Measurements from ENCODE around the gene ATP8A1.
A peak's percentile ranks its signal among the peaks of the same experiment; 100 is the strongest.

Gene ATP8A1

GRCh38 chr4:42543126-42543525, 113.8 kb downstream of the ATP8A1 start:
- TF ChIP-seq CTCF (conservative IDR thresholded peaks at IDR 0.05; ENCODE audit: low read depth, low read length) = no peak
- no peak overlapping the region for H3K4me3 ChIP-seq (ENCODE audit: low read depth, low read length)
- DNase-seq (ENCODE audit: low read depth) = no peak

GRCh38 chr4:42541647-42542046, 115.3 kb downstream of the ATP8A1 start:
- no peak overlapping the region for H3K4me3 ChIP-seq (ENCODE audit: low read depth, low read length)
- no peak for DNase-seq (ENCODE audit: low read depth)
- no peak for TF ChIP-seq CTCF (conservative IDR thresholded peaks at IDR 0.05; ENCODE audit: low read depth, low read length)

- no peak overlapping the region for H3K4me3 ChIP-seq (ENCODE audit: low read depth, low read length)
- no peak for TF ChIP-seq CTCF (conservative IDR thresholded peaks at IDR 0.05; ENCODE audit: low read depth, low read length)
- no peak for DNase-seq (ENCODE audit: low read depth)
These were observed 123.9 kb downstream of the ATP8A1 start for GRCh38 chr4:42533042-42533441.

DNA sequence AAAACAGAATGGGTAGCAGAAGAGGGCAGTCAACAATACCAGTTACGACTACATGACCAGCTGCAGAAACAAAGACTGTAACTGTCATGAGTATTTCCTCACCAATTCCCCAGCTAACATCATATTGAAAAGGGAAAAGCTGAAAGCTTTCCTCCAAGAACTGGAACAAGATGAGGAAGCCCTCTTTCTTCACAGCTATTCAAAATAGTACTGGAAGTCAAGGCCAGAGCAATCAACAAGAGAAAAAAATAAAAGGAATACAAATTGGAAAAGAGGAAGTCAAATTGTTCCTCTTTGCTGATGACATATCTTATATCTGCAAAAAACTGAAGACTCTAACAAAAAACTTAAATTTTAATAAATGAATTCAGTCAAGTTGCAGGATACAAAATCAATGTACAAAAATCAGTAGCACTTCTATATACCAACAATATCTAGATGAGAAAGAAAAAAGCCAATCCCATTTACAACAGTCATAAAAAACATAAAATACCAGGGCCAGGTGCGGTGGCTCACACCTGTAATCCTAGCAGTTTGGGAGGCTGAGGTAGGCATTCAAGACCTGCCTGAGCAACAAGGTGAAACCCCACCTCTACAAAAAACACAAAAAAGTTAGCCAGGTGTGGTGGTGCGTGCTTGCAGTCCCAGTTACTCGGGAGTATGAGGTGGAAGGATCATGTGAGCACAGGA, 125.4 kb downstream of the ATP8A1 start:
- H3K4me3 ChIP-seq (ENCODE audit: low read depth, low read length) = no peak overlapping the region
- DNase-seq (ENCODE audit: low read depth) = no peak
- TF ChIP-seq CTCF (conservative IDR thresholded peaks at IDR 0.05; ENCODE audit: low read depth, low read length) = no peak

DNA sequence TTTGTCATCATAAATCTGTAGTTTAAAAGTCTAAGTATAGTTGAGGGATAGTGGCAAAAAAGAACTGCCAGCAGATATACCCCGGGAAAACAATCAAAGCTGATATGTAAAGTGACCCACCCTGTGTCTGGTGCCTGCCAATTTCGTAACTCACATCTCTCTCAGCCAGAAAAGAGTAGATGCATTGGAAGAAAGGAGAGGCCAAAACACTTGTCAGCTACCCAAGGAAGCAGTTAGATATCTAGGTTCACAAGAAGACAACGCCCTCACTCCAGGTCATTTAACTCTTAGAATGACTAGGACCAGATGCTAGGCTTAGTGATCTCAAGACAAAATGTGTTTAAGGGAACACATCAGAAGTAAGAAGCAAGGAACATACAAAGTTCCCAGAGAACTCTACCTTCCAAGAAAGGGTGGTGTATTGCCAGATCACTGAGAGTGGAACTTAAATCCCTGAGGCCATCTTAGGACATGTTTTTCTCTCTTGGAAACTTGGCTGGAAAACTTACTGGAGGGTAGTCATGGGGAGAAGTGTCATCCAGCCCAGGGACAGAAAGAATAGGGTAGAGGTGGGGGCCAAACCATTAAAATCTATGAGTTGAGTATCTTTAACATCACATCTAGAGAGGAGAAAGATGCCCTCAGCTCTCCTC, 133.7 kb downstream of the ATP8A1 start:
- TF ChIP-seq CTCF (conservative IDR thresholded peaks at IDR 0.05; ENCODE audit: low read depth, low read length) = no peak
- DNase-seq (ENCODE audit: low read depth) = no peak
- H3K4me3 ChIP-seq (ENCODE audit: low read depth, low read length) = no peak overlapping the region

GRCh38 chr4:42519803-42520417, 137.0 kb downstream of the ATP8A1 start:
- H3K4me3 ChIP-seq (ENCODE audit: low read depth, low read length) = no peak overlapping the region
- DNase-seq (ENCODE audit: low read depth) = peak; percentile 68
- peak; percentile 61 for TF ChIP-seq CTCF (conservative IDR thresholded peaks at IDR 0.05; ENCODE audit: low read depth, low read length)
